ENCODE results near the gene TEAD1. TPM values are rescaled to one million over a fixed set of nuclear protein-coding genes. Genes with fewer than 3 reads are reported as not detected.

TEAD1 gene
- total and polyA plus RNA-seq, 2 donors = 80.7 to 136 TPM

GRCh38 chr11:12733091-12733490 is 58.9 kb downstream of the TEAD1 start:
- Histone ChIP-seq H3K36me3 (ENCODE audit: insufficient read depth) (no peaks in the 10 kb centered on the region), H3K4me3 (ENCODE audit: low read depth, low read length) (no peak overlapping the region), H3K4me1 (ENCODE audit: insufficient read depth) (no peaks in the 10 kb centered on the region), H3K27ac (ENCODE audit: low read depth) (no peak overlapping the region)
- no peak for DNase-seq (ENCODE audit: extremely low spot score)
- WGBS = 92% methylated on average over 2 of the region's 2 CpGs

GRCh38 chr11:12734625-12735024 is 60.4 kb downstream of the TEAD1 start:
- no peak for DNase-seq (ENCODE audit: extremely low spot score)
- 98% methylated on average over 4 of the region's 4 CpGs for WGBS
- Histone ChIP-seq H3K4me1 (ENCODE audit: insufficient read depth) (no peaks in the 10 kb centered on the region), H3K36me3 (ENCODE audit: insufficient read depth) (no peaks in the 10 kb centered on the region), H3K27ac (ENCODE audit: low read depth) (no peak overlapping the region), H3K4me3 (ENCODE audit: low read depth, low read length) (no peak overlapping the region)

- Histone ChIP-seq H3K36me3 (ENCODE audit: insufficient read depth) (no peaks in the 10 kb centered on the region), H3K4me3 (ENCODE audit: low read depth, low read length) (no peak overlapping the region)
- WGBS = 88% methylated on average over 7 of the region's 7 CpGs
These were observed 61.0 kb downstream of the TEAD1 start for GRCh38 chr11:12735262-12735661.

DNA sequence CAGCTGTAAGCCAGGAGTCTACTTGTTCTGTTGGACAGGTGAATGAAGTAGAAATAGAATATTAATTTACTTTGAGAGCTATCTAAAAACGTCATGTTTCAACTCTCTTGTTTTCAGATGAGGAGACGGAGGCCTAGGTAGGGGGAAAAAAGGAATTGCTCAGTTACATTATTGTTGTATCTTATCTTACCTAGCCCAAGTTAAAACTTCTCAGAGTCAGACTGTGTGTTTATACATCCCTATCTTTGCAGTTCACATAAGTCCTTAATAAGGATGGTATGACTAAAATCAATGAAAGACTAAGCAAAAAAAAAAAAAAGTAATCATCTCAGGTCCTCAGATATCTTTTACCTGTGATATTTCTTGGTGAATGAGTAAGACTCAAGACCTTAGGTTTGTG is 62.8 kb downstream of the TEAD1 start:
- no peaks in the 10 kb centered on the region for H3K36me3 ChIP-seq (ENCODE audit: insufficient read depth)
- no peak for DNase-seq (ENCODE audit: extremely low spot score)
- no peak overlapping the region for H3K27ac ChIP-seq (ENCODE audit: low read depth)
- no peaks in the 10 kb centered on the region for H3K4me1 ChIP-seq (ENCODE audit: insufficient read depth)
- 79% methylated on average over 2 of the region's 2 CpGs for WGBS
- H3K4me3 ChIP-seq (ENCODE audit: low read depth, low read length) = no peak overlapping the region

More at GRCh38 chr11:12735262-12735661, 61.0 kb downstream of the TEAD1 start:
- no peak overlapping the region for H3K27ac ChIP-seq (ENCODE audit: low read depth)
- H3K4me1 ChIP-seq (ENCODE audit: insufficient read depth) = no peaks in the 10 kb centered on the region
- DNase-seq (ENCODE audit: extremely low spot score) = no peak

GRCh38 chr11:12741671-12742216 is 67.5 kb downstream of the TEAD1 start:
- Histone ChIP-seq H3K4me1 (ENCODE audit: insufficient read depth) (no peaks in the 10 kb centered on the region), H3K4me3 (ENCODE audit: low read depth, low read length) (no peak overlapping the region), H3K36me3 (ENCODE audit: insufficient read depth) (no peaks in the 10 kb centered on the region), H3K27ac (ENCODE audit: low read depth) (no peak overlapping the region)
- no peak for DNase-seq (ENCODE audit: extremely low spot score)
- 50% methylated on average over 1 of the region's 1 CpG for WGBS

DNA sequence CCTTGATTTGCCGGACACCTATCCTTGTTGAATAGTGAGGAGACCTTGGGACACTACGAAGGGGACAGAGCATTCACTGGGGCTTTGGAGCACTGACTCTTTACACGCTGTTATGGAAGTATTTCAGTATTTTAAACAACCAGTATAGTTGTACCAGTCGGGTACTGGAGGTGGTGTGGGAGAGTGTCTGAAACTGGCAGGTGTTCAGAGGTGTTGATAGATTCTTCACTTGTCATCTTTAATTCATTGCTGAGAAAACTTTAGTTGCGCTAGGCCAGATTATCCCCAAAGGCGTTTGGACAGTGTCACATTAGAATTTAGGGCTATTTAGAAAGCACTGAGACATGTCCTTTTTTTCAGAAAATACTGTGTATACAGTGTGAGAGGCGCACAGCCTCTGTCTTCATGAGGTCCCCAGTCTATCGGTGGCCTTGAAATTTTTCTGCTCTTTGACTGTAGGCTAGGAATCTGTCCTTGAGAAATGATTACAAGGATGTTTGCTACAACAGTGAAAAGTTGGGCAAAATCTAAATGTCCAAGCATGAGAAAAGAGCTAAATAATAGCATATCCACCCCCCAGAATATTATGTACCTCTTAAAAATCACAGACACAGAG is 69.7 kb downstream of the TEAD1 start:
- WGBS = 88% methylated on average over 8 of the region's 8 CpGs
- no peak for DNase-seq (ENCODE audit: extremely low spot score)
- Histone ChIP-seq H3K4me1 (ENCODE audit: insufficient read depth) (no peaks in the 10 kb centered on the region), H3K36me3 (ENCODE audit: insufficient read depth) (no peaks in the 10 kb centered on the region), H3K27ac (ENCODE audit: low read depth) (no peak overlapping the region), H3K4me3 (ENCODE audit: low read depth, low read length) (no peak overlapping the region)

GRCh38 chr11:12744826-12745502 is 70.7 kb downstream of the TEAD1 start:
- no peaks in the 10 kb centered on the region for H3K36me3 ChIP-seq (ENCODE audit: insufficient read depth)
- no peaks in the 10 kb centered on the region for H3K4me1 ChIP-seq (ENCODE audit: insufficient read depth)
- 51% methylated on average over 10 of the region's 10 CpGs for WGBS
- DNase-seq (ENCODE audit: extremely low spot score) = no peak
- H3K27ac ChIP-seq (ENCODE audit: low read depth) = no peak overlapping the region
- H3K4me3 ChIP-seq (ENCODE audit: low read depth, low read length) = no peak overlapping the region

DNA sequence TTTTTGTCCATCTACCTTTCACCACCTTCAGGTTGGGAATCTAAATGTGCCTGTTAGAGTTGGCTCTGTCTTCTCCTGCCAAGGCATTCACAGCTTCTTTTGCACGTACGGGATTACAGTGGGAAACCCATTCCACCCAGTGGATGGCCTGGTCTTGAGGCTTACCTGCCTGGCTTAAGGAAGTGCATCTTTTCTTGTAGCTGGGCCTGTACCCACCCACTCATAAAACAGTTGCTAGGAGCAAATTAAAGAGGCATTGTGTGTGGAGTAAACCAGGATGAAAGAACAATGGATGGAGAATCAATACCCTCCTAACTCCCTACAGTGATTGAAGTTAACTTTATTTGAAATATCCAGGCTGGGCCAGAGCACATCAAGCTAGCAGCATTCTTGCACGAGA is 71.6 kb downstream of the TEAD1 start:
- Histone ChIP-seq H3K36me3 (ENCODE audit: insufficient read depth) (no peaks in the 10 kb centered on the region), H3K4me3 (ENCODE audit: low read depth, low read length) (no peak overlapping the region), H3K4me1 (ENCODE audit: insufficient read depth) (peaks cover 2% of the 10 kb centered on the region), H3K27ac (ENCODE audit: low read depth) (no peak overlapping the region)
- 62% methylated on average over 3 of the region's 3 CpGs for WGBS
- DNase-seq (ENCODE audit: extremely low spot score) = no peak

DNA sequence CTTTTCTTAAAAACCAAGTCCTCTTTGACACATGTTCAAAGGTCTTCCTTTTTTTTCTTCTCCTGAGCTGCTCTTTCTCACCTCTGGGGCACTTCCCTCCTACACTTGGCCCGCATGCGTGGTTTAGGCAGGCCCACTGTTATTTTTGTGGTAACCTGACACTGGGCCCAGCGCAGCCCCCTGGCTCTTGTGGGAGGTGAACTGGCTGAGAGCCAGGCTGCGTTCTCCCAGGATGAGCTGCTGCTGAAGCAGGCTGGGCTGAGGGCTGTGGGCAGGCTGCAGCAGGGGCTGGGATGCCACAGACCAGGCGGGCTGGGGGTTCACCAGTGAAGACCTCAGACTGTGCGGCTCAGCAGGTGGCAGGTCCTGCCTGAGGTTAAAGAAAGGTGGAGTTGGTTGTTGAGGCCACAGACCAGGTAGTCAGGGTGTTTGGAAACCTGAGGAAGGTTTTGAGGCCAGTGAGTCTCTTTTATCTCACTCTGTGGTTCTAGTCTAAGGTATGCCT is 72.4 kb downstream of the TEAD1 start:
- no peaks in the 10 kb centered on the region for H3K36me3 ChIP-seq (ENCODE audit: insufficient read depth)

DNA sequence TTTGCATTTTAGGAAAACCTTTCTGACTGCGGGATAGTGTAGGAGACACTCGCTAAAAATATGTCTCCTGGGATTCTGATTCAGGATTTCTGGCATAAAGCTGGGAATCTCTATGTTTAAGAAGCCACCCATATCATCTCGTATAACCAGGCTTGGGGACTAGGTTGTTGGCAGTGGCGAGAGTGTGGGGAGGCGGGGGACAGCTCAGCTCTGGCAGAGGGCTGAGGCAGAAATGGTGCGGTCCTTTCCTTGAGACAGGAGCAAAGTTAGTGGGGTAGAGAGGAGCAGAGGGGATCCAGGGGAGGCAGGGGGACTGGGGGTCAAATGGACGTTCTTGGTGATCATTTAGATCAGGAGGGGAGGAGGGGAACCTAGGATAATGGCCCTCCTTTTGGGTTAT is 74.3 kb downstream of the TEAD1 start:
- H3K4me1 ChIP-seq (ENCODE audit: insufficient read depth) = peaks cover 2% of the 10 kb centered on the region
- 83% methylated on average over 7 of the region's 7 CpGs for WGBS

More for the DNA sequence above, 72.4 kb downstream of the TEAD1 start:
- no peak overlapping the region for H3K27ac ChIP-seq (ENCODE audit: low read depth)
- 29% methylated on average over 6 of the region's 6 CpGs for WGBS
- peaks cover 2% of the 10 kb centered on the region for H3K4me1 ChIP-seq (ENCODE audit: insufficient read depth)
- H3K4me3 ChIP-seq (ENCODE audit: low read depth, low read length) = no peak overlapping the region
- DNase-seq (ENCODE audit: extremely low spot score) = no peak

GRCh38 chr11:12749442-12749841 is 75.2 kb downstream of the TEAD1 start:
- H3K27ac ChIP-seq (ENCODE audit: low read depth) = no peak overlapping the region
- no peak for DNase-seq (ENCODE audit: extremely low spot score)
- no peak overlapping the region for H3K4me3 ChIP-seq (ENCODE audit: low read depth, low read length)
- no peaks in the 10 kb centered on the region for H3K36me3 ChIP-seq (ENCODE audit: insufficient read depth)
- WGBS = 91% methylated on average over 6 of the region's 6 CpGs
- H3K4me1 ChIP-seq (ENCODE audit: insufficient read depth) = peaks cover 2% of the 10 kb centered on the region

More for the DNA sequence above, 74.3 kb downstream of the TEAD1 start:
- Histone ChIP-seq H3K27ac (ENCODE audit: low read depth) (no peak overlapping the region), H3K4me3 (ENCODE audit: low read depth, low read length) (no peak overlapping the region), H3K36me3 (ENCODE audit: insufficient read depth) (no peaks in the 10 kb centered on the region)
- no peak for DNase-seq (ENCODE audit: extremely low spot score)

DNA sequence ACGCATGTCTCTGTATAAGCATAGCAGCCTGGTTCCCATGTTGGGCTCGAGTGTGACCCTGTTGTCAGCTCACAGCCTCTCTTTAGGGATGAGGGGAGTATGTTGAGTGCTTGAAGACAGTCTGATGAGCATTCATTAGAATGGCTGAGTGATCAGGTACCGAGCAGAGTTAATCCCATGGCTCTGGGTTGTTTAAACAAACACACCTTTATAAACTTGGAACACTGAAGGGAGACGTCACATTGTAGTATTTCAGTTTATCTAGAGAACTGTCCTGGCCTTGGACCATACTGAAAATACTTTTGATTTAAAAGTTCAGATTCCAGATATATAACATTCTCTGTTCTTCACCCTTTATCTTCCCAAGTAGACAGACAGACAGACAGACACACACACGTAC is 76.0 kb downstream of the TEAD1 start:
- 62% methylated on average over 5 of the region's 5 CpGs for WGBS
- H3K27ac ChIP-seq (ENCODE audit: low read depth) = no peak overlapping the region
- peaks cover 2% of the 10 kb centered on the region for H3K4me1 ChIP-seq (ENCODE audit: insufficient read depth)
- no peak overlapping the region for H3K4me3 ChIP-seq (ENCODE audit: low read depth, low read length)
- DNase-seq (ENCODE audit: extremely low spot score) = no peak
- no peaks in the 10 kb centered on the region for H3K36me3 ChIP-seq (ENCODE audit: insufficient read depth)

DNA sequence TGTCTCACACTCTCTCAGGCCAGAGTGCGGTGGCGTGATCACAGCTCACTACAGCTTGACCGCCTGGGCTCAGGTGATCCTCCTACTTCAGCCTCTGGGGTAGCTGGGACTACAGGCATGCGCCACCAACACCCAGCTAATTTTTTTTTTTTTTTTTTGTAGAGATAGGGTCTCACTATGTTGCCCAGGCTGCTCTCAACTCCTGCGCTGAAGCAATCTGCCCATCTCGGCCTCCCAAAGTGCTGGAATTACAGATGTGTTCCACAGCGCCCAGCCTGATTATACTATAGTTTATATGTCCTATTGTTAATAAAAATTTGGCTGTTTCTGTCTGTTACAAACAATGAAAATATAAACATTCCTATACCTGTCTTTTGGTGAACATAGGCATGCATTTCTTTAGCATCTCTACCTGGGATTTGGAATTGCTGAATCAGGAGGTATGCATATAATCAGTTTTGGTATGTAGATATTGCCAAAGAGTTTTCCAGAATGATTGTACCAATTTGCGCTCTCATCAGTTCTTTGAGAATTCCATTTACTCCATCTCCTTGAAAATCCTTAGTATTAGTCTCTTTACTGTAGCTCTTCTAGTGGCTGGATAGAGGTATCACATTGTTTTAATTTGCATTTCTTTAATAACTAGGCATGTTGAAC is 78.8 kb downstream of the TEAD1 start:
- no peak overlapping the region for H3K27ac ChIP-seq (ENCODE audit: low read depth)
- H3K4me3 ChIP-seq (ENCODE audit: low read depth, low read length) = no peak overlapping the region
- H3K36me3 ChIP-seq (ENCODE audit: insufficient read depth) = no peaks in the 10 kb centered on the region
- peaks cover 2% of the 10 kb centered on the region for H3K4me1 ChIP-seq (ENCODE audit: insufficient read depth)
- 98% methylated on average over 8 of the region's 8 CpGs for WGBS
- no peak for DNase-seq (ENCODE audit: extremely low spot score)

DNA sequence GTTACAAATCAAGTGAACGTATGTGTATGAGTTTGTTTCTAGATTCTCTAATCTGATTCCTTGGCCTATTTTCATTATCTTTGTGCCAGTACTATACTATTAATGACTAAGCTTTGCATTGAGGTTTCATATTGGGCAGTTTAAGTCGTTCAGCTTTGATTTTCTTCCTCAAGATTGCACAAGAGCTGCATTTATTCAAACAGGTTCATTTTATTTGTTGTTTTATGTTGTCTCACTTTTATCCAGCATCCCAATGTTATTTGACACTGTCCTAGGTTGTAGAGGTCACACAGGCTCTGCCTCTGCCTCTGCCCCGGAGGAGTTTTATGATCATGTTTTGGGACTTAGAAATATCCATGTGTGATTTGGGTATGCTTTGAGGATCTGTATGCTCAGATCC is 79.8 kb downstream of the TEAD1 start:
- Histone ChIP-seq H3K4me1 (ENCODE audit: insufficient read depth) (peaks cover 2% of the 10 kb centered on the region), H3K27ac (ENCODE audit: low read depth) (no peak overlapping the region), H3K4me3 (ENCODE audit: low read depth, low read length) (no peak overlapping the region), H3K36me3 (ENCODE audit: insufficient read depth) (no peaks in the 10 kb centered on the region)
- no peak for DNase-seq (ENCODE audit: extremely low spot score)
- WGBS = 57% methylated on average over 3 of the region's 3 CpGs
